IPS-NIHi11 (cell line): ENCODE data around the gene PTGR2.
"Not testable (repeated sequence)": the region's sequence is repeated elsewhere in the genome, so short reads cannot be mapped to it uniquely, and the experiment has no call there.

ENCODE experiments used
- DNase-seq: peaks from one replicate; pipeline ENCODE4 v3.0.0; 2012; ENCODE audit warnings: mixed read lengths, low spot score

PTGR2 gene

DNA sequence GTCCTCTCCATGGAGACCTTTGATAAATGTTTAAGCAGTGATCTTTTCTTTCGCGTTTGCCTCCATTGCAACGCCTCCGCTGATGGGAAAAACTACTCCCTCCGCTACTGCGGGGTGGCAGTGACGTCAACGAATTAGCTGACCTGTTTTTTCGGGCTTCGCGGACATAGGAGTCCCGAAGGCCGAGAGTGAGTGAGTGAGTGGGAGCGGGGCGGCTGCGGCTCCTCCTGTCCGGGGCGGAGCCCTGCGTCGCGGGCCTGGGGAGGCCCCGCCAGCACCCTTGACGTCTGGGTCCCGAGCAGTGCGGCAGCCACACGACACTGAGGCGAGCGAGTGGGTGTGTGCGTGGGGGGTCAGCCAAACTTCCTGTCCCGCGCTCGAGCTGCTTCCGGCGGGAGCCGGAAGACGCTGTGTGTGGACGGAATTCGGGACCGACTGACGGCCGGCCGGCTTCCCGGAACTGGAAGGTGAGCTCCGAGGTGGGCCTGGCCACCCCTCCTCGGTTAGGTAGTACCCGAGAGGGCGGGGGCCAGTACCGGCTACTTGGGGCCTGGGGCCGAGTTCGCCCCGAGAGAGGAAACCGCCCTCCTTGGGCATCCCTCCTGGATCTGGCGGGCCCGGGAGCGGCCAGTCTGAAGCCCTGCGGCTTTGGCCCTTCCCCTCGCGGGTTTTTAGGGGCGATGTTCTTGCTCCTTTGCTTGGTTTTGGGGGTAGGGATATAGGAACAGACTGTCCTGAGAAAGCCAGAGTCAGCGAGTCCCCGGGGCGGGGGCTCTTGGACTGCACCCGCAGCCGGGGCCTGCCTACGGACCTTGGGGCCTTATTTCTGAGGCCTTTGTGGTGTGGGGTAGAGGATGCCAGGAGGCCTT lies 35.1 kb downstream of the PTGR2 start, which contains the start of gene ZNF410:
ZNF410 (plus strand) TSS at position 411 of the 869 bp plus-strand sequence. CDS start 5,317 bp downstream, outside the sequence.
- peak; percentile 91 for DNase-seq

DNA sequence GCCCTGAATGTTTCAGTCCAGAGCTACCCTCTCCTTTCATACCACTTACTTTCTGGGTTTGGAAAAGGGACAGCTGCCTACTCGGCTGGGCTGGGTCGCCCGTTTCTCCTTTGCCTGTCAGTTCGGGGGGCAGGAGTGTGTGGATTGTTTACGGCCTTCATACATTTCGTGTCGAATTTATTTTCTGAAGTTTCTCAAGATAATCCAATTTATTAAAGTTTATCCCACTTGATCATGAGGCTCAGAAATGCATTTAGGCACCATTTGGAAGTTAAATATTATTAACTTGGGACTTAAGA lies 35.6 kb downstream of the PTGR2 start:
- no peak for DNase-seq

DNA sequence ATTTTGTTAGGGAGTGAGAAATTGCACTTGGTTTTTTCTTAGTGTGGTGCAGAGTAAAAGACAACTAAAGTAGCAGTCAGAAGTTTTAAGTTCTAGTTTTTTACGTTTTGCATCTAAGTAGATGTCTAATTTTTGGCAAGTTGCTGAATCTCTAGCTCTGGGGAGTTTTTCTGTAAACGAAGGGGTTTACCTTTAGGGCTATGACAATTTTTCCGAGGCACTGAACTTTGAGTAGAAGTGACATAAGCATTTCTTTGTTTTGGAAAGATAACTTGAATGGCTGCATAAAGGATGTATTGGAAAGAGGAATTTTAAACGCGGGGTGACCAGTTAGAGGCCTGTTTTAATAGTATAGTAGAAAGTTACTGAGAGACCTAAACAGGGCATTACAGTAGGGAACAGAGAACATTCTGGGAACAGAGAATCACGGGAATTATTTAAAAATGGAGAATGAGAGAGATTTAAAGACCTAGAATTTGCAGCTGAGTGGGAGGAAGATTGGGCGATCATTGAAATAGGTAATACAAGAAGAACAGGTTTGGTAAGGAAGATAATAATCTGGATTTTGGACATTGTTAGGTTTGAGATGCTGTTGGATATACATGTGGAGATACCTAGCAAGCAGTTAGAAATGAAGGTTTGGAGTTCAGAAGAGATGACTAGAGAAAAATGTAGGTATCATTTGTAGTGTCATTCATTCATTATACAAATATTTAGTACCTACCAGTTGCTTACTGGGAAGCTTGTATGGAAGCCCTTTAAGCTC lies 36.2 kb downstream of the PTGR2 start:
- DNase-seq, result no peak

DNA sequence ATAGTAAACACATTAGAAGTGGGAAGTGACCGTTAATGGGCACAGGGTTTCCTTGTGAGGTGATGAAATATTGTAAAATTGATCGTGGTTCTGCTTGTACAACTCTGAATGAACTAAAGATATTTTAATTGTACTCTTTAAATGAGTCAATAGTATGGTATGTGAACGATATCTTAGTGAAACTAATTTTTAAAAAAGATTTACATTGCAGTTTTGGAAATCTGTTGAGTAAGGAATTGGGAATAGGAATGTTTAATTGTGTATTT lies 36.8 kb downstream of the PTGR2 start:
- DNase-seq, result no peak

DNA sequence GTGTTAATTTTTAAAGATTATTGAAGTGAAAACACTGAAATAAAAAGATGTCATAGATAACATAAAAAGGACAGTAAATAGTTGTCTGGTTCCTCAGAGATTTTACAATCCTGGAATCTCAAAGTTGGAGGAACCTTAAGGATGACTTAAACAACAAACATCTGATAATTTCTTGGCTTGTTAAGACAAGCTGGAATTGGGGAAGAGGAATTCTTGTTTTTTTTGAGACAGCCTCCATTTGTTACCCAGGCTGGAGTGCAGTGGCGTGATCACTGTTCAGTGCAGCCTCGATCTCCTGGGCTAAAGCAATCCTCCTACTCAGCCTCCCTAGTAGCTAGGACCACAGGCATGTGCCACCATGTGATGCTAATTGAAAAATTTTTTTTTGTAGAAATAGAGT lies 37.3 kb downstream of the PTGR2 start:
- DNase-seq, result no peak

DNA sequence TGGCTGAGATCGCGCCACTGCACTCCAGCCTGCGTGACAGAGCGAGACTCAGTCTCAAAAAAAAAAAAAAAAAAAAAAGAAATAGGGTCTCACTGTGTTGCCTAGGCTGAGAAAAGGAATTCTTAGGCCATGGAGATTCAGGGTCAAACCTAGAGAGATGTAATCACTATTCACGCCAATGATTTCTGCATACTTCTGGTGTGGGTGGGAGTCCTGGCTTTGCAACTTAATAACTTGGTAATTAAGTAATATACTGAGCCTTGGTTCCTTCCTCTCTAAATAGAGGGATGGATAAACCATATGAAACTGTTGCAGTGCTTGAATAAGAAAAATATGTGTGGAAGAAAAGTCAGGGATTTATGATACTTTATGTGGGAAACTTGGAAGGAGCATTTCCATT lies 37.7 kb downstream of the PTGR2 start:
- DNase-seq, result no peak

DNA sequence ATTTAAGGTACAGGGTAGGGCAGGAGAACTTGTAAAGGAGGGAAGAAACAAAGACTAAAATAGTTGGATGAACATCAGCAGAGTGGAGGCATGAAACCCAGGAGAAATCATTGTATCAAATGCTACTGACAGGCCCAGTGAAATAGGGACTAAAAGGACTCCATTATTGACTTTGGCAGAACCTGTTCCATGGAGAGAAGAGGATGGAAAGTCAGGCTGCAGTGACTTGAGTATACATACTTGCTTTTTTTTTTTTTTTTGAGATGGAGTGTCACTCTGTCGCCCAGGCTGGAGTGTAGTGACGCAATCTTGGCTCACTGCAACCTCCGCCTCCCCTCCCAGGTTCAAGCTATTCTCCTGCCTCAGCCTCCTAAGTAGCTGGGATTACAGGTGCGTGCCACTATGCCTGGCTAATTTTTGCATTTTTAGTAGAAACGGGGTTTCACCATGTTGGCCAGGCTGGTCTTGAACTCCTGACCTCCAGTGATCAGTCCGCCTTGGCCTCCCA lies 42.6 kb downstream of the PTGR2 start:
- not testable (repeated sequence) for DNase-seq

DNA sequence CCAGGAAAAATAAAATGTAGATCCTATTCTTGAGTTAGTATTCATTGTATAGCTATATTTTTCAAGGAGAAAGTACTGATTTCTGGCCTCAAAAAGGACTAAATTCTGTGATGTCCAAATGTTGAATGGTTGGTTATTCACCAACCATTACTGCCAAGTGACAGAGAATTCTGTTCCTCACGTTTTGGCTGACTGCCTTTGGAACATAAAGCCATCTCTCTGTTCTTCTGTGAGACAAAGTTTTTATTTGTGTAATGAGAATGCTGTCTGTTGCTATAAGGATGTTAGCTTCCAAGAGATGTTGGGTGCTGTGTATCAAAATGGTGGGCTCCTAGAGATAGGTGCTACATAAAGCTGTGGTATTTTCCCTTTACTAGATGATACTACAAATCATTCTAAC lies 44.3 kb downstream of the PTGR2 start:
- DNase-seq, result no peak

DNA sequence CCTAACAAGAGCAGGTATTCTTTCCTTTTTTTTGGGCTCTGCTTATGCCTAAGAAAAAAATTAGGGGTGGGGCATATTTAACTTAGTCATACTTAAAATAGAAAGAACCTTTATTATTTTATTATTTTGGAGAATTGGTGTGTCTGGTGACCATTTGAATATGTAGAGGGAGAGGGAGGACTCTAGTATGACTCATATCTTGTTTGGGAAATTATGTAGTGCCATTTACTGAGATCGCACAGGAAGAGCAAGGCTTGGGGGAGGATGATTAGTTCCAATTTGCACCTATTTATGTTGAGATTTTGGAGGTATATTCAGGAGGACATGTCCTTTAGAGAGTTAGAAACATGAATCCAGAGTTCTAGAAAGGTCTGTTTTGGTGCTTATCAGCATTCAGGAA lies 44.9 kb downstream of the PTGR2 start:
- no peak for DNase-seq

DNA sequence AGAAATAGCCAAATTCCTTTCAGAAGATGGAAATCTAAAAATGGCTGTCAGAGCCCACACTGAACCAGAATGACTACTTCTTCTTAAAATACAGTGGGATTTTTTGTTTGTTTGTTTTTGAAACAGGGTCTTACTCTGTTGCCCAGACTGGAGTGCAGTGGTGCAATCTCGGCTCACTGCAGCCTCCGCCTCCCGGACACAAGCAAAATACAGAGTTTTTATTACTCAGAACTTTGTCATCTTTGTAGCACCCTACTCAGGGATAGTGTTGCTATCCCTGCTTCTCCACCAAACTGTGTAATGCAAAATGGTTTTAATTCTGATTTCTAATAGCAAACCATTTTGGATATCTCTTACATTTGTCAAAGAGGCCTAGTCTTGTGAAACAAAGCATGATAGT lies 51.4 kb downstream of the PTGR2 start:
- no peak for DNase-seq

DNA sequence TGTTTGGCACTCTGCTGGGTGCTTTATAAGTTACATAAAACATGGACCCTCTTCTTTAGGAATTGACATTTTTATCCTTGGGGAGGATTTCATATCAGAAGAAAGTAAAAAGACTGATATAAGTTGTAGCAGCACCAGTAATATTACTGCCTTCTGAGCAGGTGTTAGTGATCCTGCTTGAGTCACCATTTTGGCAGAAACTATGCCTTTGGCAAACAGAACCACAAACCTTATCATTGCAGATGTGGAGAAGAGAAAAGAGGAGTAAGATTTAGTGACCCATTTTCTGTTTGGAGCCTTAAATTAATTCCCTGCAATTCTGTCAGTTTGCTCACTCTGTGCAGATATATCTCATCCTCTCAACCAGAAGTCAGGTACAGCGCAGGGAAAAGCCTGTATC lies 58.0 kb downstream of the PTGR2 start:
- DNase-seq, result no peak

DNA sequence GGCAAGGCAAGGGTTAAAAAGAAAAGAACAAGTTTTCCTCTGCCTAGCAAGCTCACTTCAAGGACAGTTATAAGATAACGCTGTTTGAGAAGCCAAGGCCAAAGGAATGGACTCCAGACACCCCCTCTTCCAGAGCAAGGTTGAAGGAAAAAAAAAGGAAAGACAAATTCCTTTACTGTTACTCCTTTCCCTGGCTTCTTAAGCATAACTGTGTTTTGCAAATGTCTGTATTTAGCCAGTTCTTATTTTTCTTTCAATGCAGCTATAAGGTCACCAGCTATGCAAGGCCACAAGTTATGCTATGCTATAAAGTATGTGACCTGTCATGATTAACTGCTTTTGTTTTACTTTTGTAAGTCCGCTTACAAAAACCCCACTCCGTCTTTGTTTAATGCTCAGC lies 61.6 kb downstream of the PTGR2 start:
- DNase-seq, result no peak

DNA sequence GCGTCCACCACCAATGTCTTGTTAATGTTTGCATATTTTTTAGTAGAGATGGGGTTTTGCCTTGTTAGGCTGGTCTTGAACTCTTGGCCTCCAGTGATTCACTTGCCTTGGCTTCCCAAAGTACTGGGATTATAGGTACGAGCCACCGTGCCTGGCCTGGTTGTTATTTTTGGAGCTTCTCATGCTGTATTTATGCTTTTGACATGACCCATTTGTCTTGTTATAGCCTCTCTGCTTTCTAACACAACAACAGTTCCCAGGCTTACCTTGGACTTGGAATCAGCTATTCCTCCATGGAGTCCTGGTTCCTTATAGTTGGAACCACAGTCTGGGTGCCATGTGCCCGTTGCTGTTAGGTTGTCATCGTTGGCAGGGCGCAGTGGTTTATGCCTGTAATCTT lies 64.7 kb downstream of the PTGR2 start:
- no peak for DNase-seq

DNA sequence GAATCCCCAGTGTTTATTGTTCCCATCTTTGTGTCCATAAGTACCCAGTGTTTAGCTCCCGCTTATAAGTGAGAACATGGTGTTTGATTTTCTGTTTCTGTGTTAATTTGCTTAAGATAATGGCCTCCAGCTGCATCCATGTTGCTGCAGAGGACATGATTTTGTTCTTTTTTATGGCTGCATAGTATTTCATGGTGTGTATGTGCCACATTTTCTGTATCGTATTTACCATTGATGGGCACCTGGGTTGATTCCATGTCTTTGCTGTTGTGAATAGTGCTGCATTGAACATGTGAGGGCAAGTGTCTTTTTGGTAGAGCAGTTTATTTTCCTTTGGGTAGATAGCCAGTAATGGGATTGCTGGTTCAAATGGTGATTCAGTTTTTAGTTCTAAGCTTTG lies 67.8 kb downstream of the PTGR2 start:
- DNase-seq, result not testable (repeated sequence)

DNA sequence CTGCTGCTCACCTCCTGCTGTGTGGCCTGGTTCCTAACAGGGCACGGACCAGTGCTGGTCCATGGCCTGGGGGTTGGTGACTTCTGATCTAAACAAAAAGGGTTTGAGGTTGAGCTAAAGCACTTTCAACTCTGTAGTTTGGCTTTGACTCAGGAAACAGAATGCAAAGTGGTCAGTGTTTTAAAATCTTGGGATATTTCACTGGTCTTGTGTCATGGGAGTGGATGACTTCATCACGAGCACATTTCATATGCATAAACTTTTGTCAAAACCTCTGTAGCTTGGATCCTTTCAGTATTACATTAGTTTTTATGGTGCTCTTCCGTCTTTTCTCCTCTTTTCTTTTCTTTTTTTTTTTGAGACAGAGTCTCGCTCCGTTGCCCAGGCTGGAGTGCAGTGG lies 72.7 kb downstream of the PTGR2 start:
- no peak for DNase-seq
